Gastroesophageal sphincter (tissue), 3 donors: Measurements from ENCODE around the gene KCNJ18.
"Not testable (repeated sequence)": the region's sequence is repeated elsewhere in the genome, so short reads cannot be mapped to it uniquely, and the experiment has no call there.

Experiments used
- EP300 ChIP-seq: sonication (generic); formaldehyde crosslinking; IDR thresholded peaks from one replicate; pipeline ENCODE4 v1.6.1; 2017; ENCODE audit warnings: antibody characterized with exemption, mild to moderate bottlenecking
- POLR2A ChIP-seq, 2 donors: fragments of 450-650 bp; IDR thresholded peaks; one replicate each; pipeline ENCODE4 v1.6.1; 2017; ENCODE audit warnings: antibody characterized with exemption in 2 of 2, mild to moderate bottlenecking in 2 of 2, moderate library complexity in 1 of 2
- POLR2AphosphoS5 ChIP-seq: sonication (generic); formaldehyde crosslinking; IDR thresholded peaks from one replicate; pipeline ENCODE4 v1.6.1; 2017; ENCODE audit warnings: antibody characterized with exemption
- TF ChIP-seq, protein P1 (sequence below), 4 experiments: fragments of 200-600 bp in 2 of 4; fragments of 450-650 bp in 2 of 4; sonication (generic) in 1 of 4; IDR thresholded peaks; one replicate each; pipeline ENCODE4 v1.5.1; 2017 to 2019; ENCODE audit warnings: antibody characterized with exemption in 4 of 4, mild to moderate bottlenecking in 2 of 4, moderate library complexity in 2 of 4

- not testable (repeated sequence) for TF ChIP-seq POLR2A (IDR thresholded peaks at IDR 0.05); EP300; POLR2AphosphoS5
- TF ChIP-seq, protein P1, sequence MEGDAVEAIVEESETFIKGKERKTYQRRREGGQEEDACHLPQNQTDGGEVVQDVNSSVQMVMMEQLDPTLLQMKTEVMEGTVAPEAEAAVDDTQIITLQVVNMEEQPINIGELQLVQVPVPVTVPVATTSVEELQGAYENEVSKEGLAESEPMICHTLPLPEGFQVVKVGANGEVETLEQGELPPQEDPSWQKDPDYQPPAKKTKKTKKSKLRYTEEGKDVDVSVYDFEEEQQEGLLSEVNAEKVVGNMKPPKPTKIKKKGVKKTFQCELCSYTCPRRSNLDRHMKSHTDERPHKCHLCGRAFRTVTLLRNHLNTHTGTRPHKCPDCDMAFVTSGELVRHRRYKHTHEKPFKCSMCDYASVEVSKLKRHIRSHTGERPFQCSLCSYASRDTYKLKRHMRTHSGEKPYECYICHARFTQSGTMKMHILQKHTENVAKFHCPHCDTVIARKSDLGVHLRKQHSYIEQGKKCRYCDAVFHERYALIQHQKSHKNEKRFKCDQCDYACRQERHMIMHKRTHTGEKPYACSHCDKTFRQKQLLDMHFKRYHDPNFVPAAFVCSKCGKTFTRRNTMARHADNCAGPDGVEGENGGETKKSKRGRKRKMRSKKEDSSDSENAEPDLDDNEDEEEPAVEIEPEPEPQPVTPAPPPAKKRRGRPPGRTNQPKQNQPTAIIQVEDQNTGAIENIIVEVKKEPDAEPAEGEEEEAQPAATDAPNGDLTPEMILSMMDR (IDR thresholded peaks at IDR 0.05) = not testable (repeated sequence)
Measured at GRCh38 chr17:21674891-21675738, 17.2 kb upstream of the KCNJ18 start.
